Transverse colon (tissue), 4 donors: Measurements from ENCODE around the gene REG4. TPM values are rescaled to one million over a fixed set of nuclear protein-coding genes. Genes with fewer than 3 reads are reported as not detected.

Experiments
- DNase-seq: peaks from one replicate; pipeline ENCODE4 v3.0.0-alpha.2; 2019
- H3K27ac ChIP-seq, 4 donors: fragments of 200-600 bp; sonication (generic); 2 replicates each; pipeline ENCODE4 v1.5.1; 2016 to 2018; ENCODE audit warnings: inconsistent platforms in 4 of 4
- H3K27me3 ChIP-seq: fragments of 200-600 bp; sonication (generic); 2 replicates; pipeline ENCODE4 v1.5.1; 2017; ENCODE audit warnings: inconsistent platforms
- H3K36me3 ChIP-seq, 4 donors: fragments of 200-600 bp; sonication (generic); 2 replicates each; pipeline ENCODE4 v1.5.1; 2017 to 2019; ENCODE audit warnings: inconsistent platforms in 4 of 4
- H3K4me1 ChIP-seq, 4 donors: fragments of 200-600 bp; sonication (generic); 2 replicates each; pipeline ENCODE4 v1.5.1; 2017 to 2020; ENCODE audit warnings: inconsistent platforms in 4 of 4
- H3K4me3 ChIP-seq, 4 donors: fragments of 200-600 bp; sonication (generic); 1 replicate in 1 of 4; 2 replicates in 3 of 4; pipeline versions ENCODE4 v1.5.1 to v1.6.1; 2017 to 2019; ENCODE audit warnings: inconsistent platforms in 4 of 4
- H3K9me3 ChIP-seq, 2 donors: fragments of 200-600 bp; sonication (generic); 2 replicates each; pipeline ENCODE4 v1.5.1; 2017 to 2019; ENCODE audit warnings: inconsistent platforms in 2 of 2
- CTCF ChIP-seq, 5 experiments: fragments of 200-600 bp in 3 of 5; fragments of 450-650 bp in 2 of 5; sonication (generic) in 3 of 5; IDR thresholded peaks; 1 replicate in 2 of 5; 2 replicates in 3 of 5; pipeline ENCODE4 v1.5.1; 2016 to 2017; ENCODE audit warnings: antibody characterized with exemption in 5 of 5, inconsistent platforms in 3 of 5, mild to moderate bottlenecking in 2 of 5, moderate library complexity in 1 of 5
- EP300 ChIP-seq: sonication (generic); formaldehyde crosslinking; IDR thresholded peaks from one replicate; pipeline ENCODE4 v1.6.1; 2017; ENCODE audit warnings: antibody characterized with exemption, low read depth
- POLR2A ChIP-seq: fragments of 450-650 bp; IDR thresholded peaks from one replicate; pipeline ENCODE4 v1.6.1; 2016; ENCODE audit warnings: antibody characterized with exemption, mild to moderate bottlenecking, moderate library complexity
- POLR2AphosphoS5 ChIP-seq, 3 donors: sonication (generic); formaldehyde crosslinking; IDR thresholded peaks; one replicate each; pipeline ENCODE4 v1.6.1; 2016; ENCODE audit warnings: antibody characterized with exemption in 3 of 3
- WGBS, 2 donors: methylation state at CpG; one replicate each; pipeline ENCODE4 v1.1.5; 2018; ENCODE audit warnings: low coverage in 1 of 2; 5-methylcytosine and 5-hydroxymethylcytosine counted together
- in situ Hi-C, 4 donors: fragments of 200-750 bp; cut with MboI; loops; one replicate each; pipeline versions ENCODE4 v1.15.0 to v1.15.1; 2017; ENCODE audit warnings: low sequenced_read_pairs in 3 of 4, low pct_ligation_motif_present in 1 of 4, low pct_unique_long_range_greater_than_20kb in 1 of 4
- intact Hi-C: fragments of 100-400 bp; cut with DNase I; formaldehyde crosslinking; loops from one replicate; pipeline ENCODE4 v1.15.1; 2023; ENCODE audit warnings: low total_unique reads
- total RNA-seq, 4 donors: library from RNA; depleted of rRNA; stranded (reverse); fragments of >200 nt; gene quantifications; one replicate each; pipeline ENCODE4 v1.1.0, GENCODE V29; 2016

REG4 gene
- total RNA-seq, 4 donors from 2014 or later: 0.48 to 11.9 (median 3.2) TPM; not detected in 1

- H3K27ac ChIP-seq: no peak overlapping the region
- WGBS, 2 donors: 63 to 80% methylated on average over 1 of the region's 1 CpG
- no peaks in the 10 kb centered on the region for H3K9me3 ChIP-seq
- DNase-seq: no peak
- in situ Hi-C loops: no loop called here
- no peaks in the 10 kb centered on the region for H3K36me3 ChIP-seq
- H3K4me3 ChIP-seq: no peak overlapping the region
- intact Hi-C loops: no loop called here
- no peak for TF ChIP-seq CTCF (IDR thresholded peaks at IDR 0.05)
- TF ChIP-seq POLR2AphosphoS5 (IDR thresholded peaks at IDR 0.05): no peak
- no peak for TF ChIP-seq EP300
- TF ChIP-seq POLR2A: no peak
- peaks cover 0 to 21% (median 8%) of the 10 kb centered on the region in 4 donors for H3K4me1 ChIP-seq
- no peaks in the 10 kb centered on the region for H3K27me3 ChIP-seq
Observed at GRCh38 chr1:119797162-119797561, 14.1 kb downstream of the REG4 start.

DNA sequence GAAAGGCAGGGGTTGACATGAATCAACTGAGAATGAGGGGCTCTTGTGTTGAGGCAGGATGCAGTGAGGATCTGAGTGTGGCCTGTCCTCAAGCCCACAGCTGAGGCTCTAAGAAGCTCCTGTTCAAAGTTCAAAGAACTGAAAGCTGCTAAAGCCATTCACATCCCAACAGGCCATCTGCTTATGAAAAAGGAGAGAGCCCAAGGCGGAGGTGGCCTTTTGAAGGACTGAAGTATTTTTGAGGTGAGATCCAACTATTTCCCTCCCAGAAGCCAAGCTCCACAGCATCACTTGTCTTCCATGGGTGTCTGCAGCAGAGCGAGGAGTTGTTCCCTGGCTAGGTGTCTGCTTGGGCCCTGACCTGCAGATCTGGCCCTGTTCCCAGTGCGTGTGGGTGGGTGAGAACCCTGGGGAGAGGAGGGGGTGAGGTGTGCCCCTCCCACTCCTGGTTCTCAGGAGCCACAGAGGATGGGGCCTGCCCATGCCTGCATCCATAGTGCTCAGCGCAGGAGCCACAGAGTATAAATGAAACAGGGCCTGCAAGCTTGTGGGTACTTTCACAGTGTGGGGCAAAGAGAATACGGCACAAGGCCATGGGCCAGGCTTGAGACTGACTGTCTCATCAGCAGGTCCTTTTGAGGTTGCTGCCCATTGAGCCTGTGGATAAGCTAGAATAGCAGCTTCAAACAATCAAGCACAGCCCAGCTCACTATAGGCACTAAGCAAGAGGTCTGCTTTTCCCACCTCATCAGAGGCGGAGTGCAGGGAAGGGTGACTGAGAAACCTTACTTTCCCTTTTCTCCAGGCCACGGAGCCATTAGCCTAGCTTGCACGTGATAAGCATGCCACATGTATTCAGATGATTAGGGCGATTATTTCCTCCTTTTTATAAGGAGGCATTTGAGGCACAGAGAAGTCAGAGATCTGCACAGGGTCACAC is 15.7 kb downstream of the REG4 start:
- Histone ChIP-seq H3K27me3 (no peaks in the 10 kb centered on the region), H3K4me1 (peaks cover 10 to 28% (median 19%) of the 10 kb centered on the region in 4 donors), H3K36me3 (no peaks in the 10 kb centered on the region), H3K9me3 (no peaks in the 10 kb centered on the region), H3K27ac (peak overlapping the region in 3 of 4 donors; percentile 1 to 46 (median 14)), H3K4me3 (no peak overlapping the region)
- no peak for TF ChIP-seq EP300
- no peak for TF ChIP-seq POLR2AphosphoS5 (IDR thresholded peaks at IDR 0.05)
- TF ChIP-seq POLR2A: no peak
- TF ChIP-seq CTCF (IDR thresholded peaks at IDR 0.05): no peak
- in situ Hi-C loops (no loop called here), intact Hi-C loops (no loop called here)
- no peak for DNase-seq
- 75 to 80% methylated on average over 1 to 9 of the region's 9 CpGs for WGBS, 2 donors

DNA sequence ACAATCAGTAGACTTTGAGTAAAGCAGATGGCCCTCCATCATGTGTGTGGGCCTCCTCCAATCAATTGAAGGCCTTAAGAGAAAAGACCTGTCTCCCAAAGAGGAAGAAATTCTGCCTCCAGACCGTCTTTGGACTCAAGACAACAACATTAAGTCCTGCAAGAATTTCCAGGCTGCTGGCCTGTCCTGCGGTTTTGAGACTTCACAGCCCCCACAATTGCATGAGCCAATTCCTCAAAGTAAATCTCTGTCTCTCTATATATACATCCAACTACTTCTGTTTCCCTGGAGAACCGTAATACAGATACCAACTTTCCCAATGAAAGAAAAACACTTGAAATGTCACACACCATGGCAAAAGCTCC is 16.4 kb downstream of the REG4 start:
- in situ Hi-C loops (no loop called here), intact Hi-C loops (no loop called here)
- Histone ChIP-seq H3K27me3 (no peaks in the 10 kb centered on the region), H3K9me3 (no peaks in the 10 kb centered on the region), H3K4me1 (peaks cover 16 to 33% (median 24%) of the 10 kb centered on the region in 4 donors), H3K27ac (peak overlapping the region in 3 of 4 donors; percentile 1 to 46 (median 14)), H3K36me3 (no peaks in the 10 kb centered on the region), H3K4me3 (no peak overlapping the region)
- 53 to 55% methylated on average over 2 to 3 of the region's 3 CpGs for WGBS, 2 donors
- TF ChIP-seq EP300 (no peak), POLR2AphosphoS5 (IDR thresholded peaks at IDR 0.05) (peak in 2 of 3 donors; percentile 44 to 48), POLR2A (no peak), CTCF (IDR thresholded peaks at IDR 0.05) (no peak)
- no peak for DNase-seq

DNA sequence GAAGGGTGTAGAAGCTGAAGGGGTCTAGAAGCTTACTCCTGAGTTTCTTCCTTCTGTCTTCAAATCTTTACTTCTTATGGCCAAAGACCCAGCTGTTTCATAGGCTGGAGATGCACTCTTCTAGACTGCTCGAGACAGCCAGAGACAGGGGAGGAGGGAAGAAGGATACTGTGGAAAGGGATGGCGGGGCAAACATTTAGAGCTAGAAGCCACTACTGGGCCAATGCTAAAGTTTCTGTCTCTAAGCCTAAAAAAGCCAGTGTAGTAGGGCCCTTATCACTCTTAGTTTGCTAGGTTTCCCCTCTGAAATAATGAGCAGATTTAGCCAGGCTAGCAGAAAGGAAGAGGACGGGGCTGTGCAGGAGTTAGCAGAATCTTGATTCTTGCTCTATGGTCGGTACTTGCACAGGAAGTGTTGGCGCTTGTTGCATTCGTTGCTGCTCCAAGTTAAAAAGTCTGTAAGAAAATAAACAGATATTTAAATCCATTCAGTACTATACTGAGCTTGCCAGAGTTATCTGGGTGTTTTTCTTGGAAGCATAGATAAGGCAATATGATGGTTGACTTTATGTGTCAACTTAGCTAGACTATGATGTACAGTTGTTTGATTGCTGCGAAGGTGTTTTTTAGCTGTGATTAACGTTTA is 16.9 kb downstream of the REG4 start:
- H3K27me3 ChIP-seq: no peaks in the 10 kb centered on the region
- DNase-seq: no peak
- peak overlapping the region in 2 of 4 donors; percentile 1 to 46 for H3K27ac ChIP-seq
- peaks cover 18 to 33% (median 26%) of the 10 kb centered on the region in 4 donors for H3K4me1 ChIP-seq
- intact Hi-C loops: no loop called here
- H3K4me3 ChIP-seq: no peak overlapping the region
- no peaks in the 10 kb centered on the region for H3K9me3 ChIP-seq
- no peaks in the 10 kb centered on the region for H3K36me3 ChIP-seq
- 48 to 62% methylated on average over 8 of the region's 8 CpGs for WGBS, 2 donors
- in situ Hi-C loops: no loop called here
- TF ChIP-seq POLR2A: no peak
- TF ChIP-seq CTCF (IDR thresholded peaks at IDR 0.05): no peak
- TF ChIP-seq EP300: no peak
- TF ChIP-seq POLR2AphosphoS5 (IDR thresholded peaks at IDR 0.05): no peak
